GM20000 (cell line): Measurements from ENCODE around the gene PLEKHG7.
"Not testable (repeated sequence)": the region's sequence is repeated elsewhere in the genome, so short reads cannot be mapped to it uniquely, and the experiment has no call there.

ENCODE experiments used
- DNase-seq: peaks from one replicate; pipeline ENCODE4 v3.0.0; 2012; ENCODE audit warnings: low spot score
- TF ChIP-seq, protein P1 (sequence below): IDR thresholded peaks from 2 replicates; pipeline ENCODE4 v1.5.1; 2012; ENCODE audit warnings: mild to moderate bottlenecking, control low read depth; ENCODE audit errors: extremely low read depth, missing control alignments

PLEKHG7 gene, protein sequence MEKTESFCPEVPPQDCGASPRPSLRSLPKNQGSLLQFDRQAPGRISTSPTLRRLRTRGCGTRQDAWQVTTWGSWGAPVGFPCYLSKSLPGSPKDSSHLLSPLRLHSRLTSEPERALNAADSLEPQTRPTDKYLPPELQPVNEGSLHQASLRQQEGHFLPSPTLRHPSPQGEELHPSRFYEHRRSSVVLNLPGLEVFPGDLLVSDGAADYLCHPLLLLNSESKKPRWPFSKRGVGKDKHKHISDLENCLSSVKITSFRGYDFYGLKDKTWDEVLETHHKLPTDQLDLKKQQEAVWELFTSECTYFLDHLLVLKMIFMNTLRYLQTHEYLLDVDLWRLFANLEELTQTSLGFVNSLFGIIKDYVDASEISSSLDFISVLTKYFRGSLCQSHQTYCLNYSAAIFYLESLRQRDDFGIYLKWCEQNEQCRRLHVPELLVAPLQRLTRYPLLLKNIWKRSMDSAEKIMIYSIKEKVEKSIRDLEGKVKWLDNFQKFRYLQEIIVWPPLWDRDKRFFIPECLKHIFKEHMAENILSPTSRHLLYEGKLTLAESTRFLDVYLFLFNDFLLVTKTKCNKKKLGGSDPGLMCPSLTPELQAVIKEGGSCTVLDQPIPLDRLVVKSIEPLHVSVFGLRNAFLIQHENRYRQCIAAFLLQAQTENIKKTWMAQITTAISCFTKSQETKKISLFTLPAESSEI

DNA sequence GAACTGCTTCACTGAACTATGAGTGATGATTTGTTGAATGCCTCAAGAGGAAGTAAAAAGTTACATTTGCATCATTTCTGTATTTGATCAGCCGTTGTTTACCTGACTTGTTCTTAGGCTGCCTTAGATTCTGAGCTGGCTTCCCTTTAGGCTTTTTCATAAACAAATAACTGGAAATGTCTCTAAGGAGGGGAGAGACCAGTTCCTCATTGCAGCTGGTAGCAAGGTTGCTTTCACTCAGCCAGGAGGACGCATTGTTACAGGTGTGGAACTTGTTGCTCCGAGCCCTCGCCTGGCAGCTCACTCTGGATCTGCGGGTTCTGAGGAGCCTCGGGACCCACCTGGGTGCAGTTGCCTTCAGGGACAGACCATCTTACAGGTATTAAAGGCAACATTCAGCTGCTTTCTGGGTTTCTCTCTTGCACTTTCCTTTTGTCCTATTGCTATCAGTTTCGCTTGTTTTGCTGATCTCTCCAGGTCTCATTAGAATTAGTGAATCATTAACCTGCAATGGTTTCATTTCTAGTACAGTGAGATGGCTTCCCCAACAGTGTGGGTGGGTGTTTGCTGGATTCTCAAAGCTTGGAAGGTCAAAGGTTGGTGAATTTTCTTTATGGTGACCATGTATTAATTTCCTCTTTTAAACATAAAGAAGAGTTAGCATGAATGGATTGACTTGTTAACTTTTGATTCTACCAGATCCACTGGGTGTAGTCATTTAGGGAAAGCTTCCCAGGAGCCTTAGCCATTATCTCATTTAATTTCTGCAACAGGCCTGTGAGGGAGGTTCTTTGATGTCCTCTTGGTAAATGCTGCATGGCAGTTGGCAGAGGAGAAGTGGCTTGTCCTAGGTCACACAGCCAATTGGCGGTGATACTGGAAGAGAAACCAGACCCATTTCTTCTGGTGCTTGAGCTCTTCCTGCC is at the start of gene PLEKHG7:
TSS of gene PLEKHG7 (plus strand) at position 236 of the 926 bp plus-strand sequence. CDS start 3,643 bp downstream, outside the sequence.
- TF ChIP-seq, protein P1, sequence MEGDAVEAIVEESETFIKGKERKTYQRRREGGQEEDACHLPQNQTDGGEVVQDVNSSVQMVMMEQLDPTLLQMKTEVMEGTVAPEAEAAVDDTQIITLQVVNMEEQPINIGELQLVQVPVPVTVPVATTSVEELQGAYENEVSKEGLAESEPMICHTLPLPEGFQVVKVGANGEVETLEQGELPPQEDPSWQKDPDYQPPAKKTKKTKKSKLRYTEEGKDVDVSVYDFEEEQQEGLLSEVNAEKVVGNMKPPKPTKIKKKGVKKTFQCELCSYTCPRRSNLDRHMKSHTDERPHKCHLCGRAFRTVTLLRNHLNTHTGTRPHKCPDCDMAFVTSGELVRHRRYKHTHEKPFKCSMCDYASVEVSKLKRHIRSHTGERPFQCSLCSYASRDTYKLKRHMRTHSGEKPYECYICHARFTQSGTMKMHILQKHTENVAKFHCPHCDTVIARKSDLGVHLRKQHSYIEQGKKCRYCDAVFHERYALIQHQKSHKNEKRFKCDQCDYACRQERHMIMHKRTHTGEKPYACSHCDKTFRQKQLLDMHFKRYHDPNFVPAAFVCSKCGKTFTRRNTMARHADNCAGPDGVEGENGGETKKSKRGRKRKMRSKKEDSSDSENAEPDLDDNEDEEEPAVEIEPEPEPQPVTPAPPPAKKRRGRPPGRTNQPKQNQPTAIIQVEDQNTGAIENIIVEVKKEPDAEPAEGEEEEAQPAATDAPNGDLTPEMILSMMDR = no peak
- DNase-seq = peak; percentile 80

DNA sequence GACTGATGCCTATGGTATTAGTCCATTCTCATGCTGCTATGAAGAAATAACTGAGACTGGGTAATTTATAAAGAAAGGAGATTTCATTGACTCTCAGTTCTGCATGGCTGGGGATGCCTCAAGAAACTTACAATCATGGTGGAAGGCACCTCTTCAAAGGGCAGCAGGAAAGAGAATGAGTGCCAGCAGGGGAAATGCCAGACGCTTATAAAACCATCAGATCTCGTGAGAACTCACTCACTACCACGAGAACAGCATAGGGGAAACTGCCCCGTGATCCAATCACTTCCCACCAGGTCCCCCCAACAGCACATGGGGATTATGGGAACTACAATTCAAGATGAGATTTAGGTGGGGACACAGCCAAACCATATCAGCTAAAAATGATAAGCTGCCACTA is 48.5 kb upstream of the PLEKHG7 start:
- DNase-seq = not testable (repeated sequence)

DNA sequence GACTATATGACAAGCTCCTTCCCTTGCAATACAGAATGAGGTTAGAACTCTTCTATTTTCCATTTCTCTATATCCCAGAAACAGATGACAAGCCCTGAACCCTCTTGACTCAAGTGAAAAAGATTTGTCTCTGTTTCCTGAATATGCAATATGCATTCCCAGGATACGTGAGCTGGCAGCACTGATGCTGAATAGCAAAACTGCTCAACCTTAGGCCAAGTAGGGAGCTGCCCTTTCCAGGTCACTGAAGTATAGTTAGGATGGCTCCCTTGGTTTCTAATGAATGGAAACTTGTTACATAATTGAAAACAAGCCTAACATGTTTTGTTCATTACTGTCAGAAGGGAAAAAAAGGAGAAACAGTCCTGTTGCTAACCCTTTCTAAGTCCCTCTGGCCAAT is 47.9 kb upstream of the PLEKHG7 start:
- TF ChIP-seq, protein P1 = no peak

DNA sequence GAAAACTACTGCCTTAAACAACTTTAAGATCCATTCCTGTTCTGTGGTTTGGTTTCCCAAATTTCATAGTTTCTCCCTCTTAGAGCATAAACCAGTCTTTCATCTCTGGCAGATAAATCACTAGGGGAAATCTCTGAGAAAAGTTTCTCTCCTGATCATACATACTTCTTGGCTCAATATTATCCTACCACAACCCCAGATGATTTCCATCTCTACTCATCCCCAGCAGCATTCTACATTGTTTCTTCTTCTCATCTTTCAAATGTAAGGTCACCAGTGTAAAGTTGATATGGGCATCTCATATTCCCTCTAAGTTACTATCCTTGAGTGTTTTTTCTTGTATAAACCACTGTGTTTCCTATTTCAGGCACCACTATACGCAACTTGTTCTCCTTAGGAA is 45.9 kb upstream of the PLEKHG7 start:
- DNase-seq = no peak
- TF ChIP-seq, protein P1 = no peak

More for the DNA sequence above, 47.9 kb upstream of the PLEKHG7 start:
- no peak for DNase-seq

DNA sequence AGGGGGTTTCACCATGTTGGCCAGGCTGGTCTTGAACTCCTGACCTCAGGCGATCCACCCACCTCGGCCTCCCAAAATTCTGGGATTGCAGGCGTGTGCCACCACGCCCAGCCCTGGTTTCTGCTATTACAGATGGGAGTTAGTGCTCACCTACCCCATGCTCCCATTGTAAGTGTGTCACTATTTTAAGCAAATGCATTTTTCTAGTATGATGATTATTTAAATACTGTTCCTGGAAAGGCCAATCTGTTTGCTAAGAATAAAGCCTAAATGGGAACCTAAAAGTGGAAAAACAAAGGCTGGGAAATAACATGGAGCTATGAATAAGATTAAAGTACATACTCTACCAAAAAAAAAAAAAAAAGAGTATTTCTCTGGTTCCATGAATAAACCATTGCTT is 45.0 kb upstream of the PLEKHG7 start:
- DNase-seq = no peak
- TF ChIP-seq, protein P1 = no peak

DNA sequence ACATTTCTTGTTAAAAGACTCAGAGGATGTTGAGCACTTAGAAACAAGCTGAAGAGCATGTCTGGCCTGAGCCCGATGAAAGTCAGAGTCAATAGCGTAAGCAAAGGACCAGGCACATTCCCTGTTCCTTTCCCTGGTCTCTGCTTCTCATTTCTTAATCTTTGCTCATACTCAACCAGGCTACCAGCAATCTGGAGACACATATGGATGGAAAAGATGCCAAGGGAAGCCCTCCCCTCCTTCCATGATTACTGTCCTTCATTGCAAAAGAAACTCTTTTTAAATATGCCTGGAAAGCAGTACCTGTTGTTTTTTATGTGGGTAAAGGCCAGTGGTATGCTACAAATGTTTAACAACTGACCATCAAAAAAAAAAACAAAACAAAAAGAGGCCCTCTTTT is 44.2 kb upstream of the PLEKHG7 start:
- no peak for DNase-seq
- TF ChIP-seq, protein P1 = no peak

DNA sequence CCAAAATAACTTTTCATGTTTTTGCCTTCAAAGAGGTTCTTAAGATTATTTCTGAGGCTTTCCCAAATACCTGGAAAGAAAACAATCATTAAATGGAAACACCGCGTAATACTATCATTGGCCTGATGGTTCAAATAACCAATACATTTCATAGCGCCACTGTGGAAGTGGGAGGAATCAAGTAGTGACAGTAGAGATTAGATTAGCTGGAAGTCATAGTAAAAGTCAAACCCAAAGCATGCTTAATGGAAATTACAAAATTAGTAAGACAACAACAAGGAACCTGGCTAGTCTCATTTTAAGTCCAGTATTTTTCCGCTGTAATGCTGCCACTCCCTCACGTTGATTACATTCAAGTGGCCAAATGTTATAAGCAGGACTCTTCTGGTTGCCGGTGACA is 41.5 kb upstream of the PLEKHG7 start:
- DNase-seq = no peak
- TF ChIP-seq, protein P1 = no peak
